ENCODE results near the gene FZR1. TPM values are rescaled to one million over a fixed set of nuclear protein-coding genes. Genes with fewer than 3 reads are reported as not detected.

The FZR1 gene
- polyA plus RNA-seq, 3 donors, result 7.7 to 44.6 (median 9.4) TPM

DNA sequence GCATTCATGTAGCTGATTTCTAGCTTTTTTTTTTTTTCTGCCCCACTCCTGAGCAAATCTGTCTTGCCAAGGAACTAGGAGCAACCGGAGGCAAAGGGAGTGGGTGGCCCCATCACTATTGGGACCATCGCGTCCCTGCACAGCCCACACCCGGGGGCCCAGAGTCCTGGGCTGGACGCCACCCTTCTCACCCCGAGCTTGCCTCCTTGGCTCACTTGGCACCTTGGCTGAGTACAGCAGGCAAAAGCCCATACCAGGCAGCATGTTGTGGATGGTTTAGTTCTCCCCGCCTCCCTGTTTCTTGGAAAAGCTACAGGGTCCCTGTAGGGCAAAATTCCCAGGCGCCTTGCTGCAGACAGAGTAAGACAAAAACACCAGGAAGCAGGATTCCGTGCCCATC lies 39.5 kb upstream of the FZR1 start:
- Histone ChIP-seq H3K9ac (ENCODE audit: insufficient read depth, low read length, poor library complexity, severe bottlenecking) (no peak overlapping the region), H3K79me2 (ENCODE audit: insufficient read depth, low read length) (no peaks in the 10 kb centered on the region), H3K9me3 (replicated peaks in 1 of 2; ENCODE audit: control insufficient read depth in 1 of 2, insufficient read depth in 1 of 2, low read length in 2 of 2) (no peaks in the 10 kb centered on the region), H2AFZ (ENCODE audit: insufficient read depth, low read depth, low read length, poor library complexity, severe bottlenecking) (no peak overlapping the region), H4K20me1 (ENCODE audit: insufficient read depth, low read length) (peaks cover 31% of the 10 kb centered on the region), H3K36me3 (replicated peaks in 1 of 2; ENCODE audit: control insufficient read depth in 1 of 2, insufficient read depth in 2 of 2, low read length in 2 of 2) (peaks cover 8 to 13% of the 10 kb centered on the region in 2 donors), H3K27ac (ENCODE audit: low read depth in 1 of 2, low read length in 2 of 2) (no peak overlapping the region), H3K4me3 (replicated peaks in 1 of 3; ENCODE audit: low read depth in 2 of 3, low read length in 3 of 3) (no peak overlapping the region), H3K27me3 (ENCODE audit: control insufficient read depth in 2 of 2, insufficient read depth in 2 of 2, low read length in 2 of 2) (no peaks in the 10 kb centered on the region), H3K4me1 (ENCODE audit: control insufficient read depth in 1 of 2, insufficient read depth in 2 of 2, low read length in 2 of 2) (no peaks in the 10 kb centered on the region), H3K4me2 (replicated peaks; ENCODE audit: extremely low read depth, low read length, poor library complexity, severe bottlenecking) (no peak overlapping the region)
- 100% methylated on average over 8 of the region's 9 CpGs for WGBS (ENCODE audit: insufficient coverage)
- peaks cover 0 to 2% (median 0%) of the 10 kb centered on the region in 7 donors for H3K9me3 Mint-ChIP-seq
- no peak for DNase-seq
- H3K4me1 Mint-ChIP-seq, result no peaks in the 10 kb centered on the region
- TF ChIP-seq CTCF (IDR thresholded peaks at IDR 0.05), result no peak
- intact Hi-C loops (cut with micrococcal nuclease), result no loop called here
- H3K27ac Mint-ChIP-seq, result no peak overlapping the region
- no peak overlapping the region for H3K4me3 Mint-ChIP-seq
- peaks cover 12 to 14% of the 10 kb centered on the region in 2 donors for H3K36me3 Mint-ChIP-seq
- H3K27me3 Mint-ChIP-seq (ENCODE audit: low read depth in 3 of 3), result peaks cover 0 to 6% (median 4%) of the 10 kb centered on the region in 3 donors

DNA sequence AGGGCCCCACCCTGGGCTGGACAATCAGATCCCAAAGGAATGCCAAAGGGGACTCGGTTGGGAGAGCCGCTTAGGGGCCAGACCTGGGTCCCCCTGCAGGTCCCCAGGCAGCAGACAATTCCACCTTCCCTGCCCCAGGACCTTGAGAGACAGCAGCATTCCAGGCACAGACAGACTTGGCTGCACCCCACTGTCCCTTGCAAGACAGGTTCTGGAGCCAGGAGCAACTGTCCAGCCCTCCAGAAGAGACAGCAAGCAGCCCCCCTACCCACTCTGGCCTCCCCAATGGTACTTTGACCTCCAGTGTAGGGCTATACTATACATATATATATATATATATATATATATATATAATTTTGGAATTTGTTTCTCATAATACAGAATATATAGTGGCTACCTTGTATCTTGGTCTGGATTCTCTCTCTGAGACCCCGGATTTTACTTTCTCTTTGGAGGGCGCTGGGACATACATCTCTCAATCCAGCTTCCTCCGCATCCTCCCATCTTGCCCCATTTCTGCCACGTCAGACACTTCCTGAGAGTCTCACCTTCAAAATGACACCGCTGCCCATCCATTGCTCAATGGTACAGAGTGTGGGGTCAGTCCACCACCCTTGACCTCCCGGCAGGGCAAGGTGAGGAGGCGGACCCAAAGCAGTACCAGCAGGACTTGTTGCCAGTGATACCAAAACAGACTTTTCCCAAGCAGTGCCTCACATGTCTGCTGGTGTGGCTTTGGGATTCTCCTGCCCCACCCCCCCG lies 38.5 kb upstream of the FZR1 start:
- Mint-ChIP-seq H3K4me3 (no peak overlapping the region), H3K27ac (no peak overlapping the region), H3K36me3 (peaks cover 8 to 10% of the 10 kb centered on the region in 2 donors), H3K4me1 (no peaks in the 10 kb centered on the region), H3K9me3 (peaks cover 0 to 2% (median 0%) of the 10 kb centered on the region in 7 donors), H3K27me3 (ENCODE audit: low read depth in 3 of 3) (peaks cover 0 to 6% (median 4%) of the 10 kb centered on the region in 3 donors)
- no peak for DNase-seq
- no peak overlapping the region for H3K27ac ChIP-seq (ENCODE audit: low read depth in 1 of 2, low read length in 2 of 2)
- intact Hi-C loops (cut with micrococcal nuclease), result no loop called here
- H3K4me3 ChIP-seq (replicated peaks in 1 of 3; ENCODE audit: low read depth in 2 of 3, low read length in 3 of 3), result no peak overlapping the region
- no peaks in the 10 kb centered on the region for H3K79me2 ChIP-seq (ENCODE audit: insufficient read depth, low read length)
- H3K9ac ChIP-seq (ENCODE audit: insufficient read depth, low read length, poor library complexity, severe bottlenecking), result no peak overlapping the region
- TF ChIP-seq CTCF (IDR thresholded peaks at IDR 0.05), result no peak
- 91% methylated on average over 7 of the region's 10 CpGs for WGBS (ENCODE audit: insufficient coverage)
- H3K36me3 ChIP-seq (replicated peaks in 1 of 2; ENCODE audit: control insufficient read depth in 1 of 2, insufficient read depth in 2 of 2, low read length in 2 of 2), result peaks cover 4 to 10% of the 10 kb centered on the region in 2 donors
- H4K20me1 ChIP-seq (ENCODE audit: insufficient read depth, low read length), result peaks cover 28% of the 10 kb centered on the region
- H3K4me1 ChIP-seq (ENCODE audit: control insufficient read depth in 1 of 2, insufficient read depth in 2 of 2, low read length in 2 of 2), result no peaks in the 10 kb centered on the region
- H3K27me3 ChIP-seq (ENCODE audit: control insufficient read depth in 2 of 2, insufficient read depth in 2 of 2, low read length in 2 of 2), result no peaks in the 10 kb centered on the region
- no peak overlapping the region for H2AFZ ChIP-seq (ENCODE audit: insufficient read depth, low read depth, low read length, poor library complexity, severe bottlenecking)
- H3K9me3 ChIP-seq (replicated peaks in 1 of 2; ENCODE audit: control insufficient read depth in 1 of 2, insufficient read depth in 1 of 2, low read length in 2 of 2), result no peaks in the 10 kb centered on the region
- no peak overlapping the region for H3K4me2 ChIP-seq (replicated peaks; ENCODE audit: extremely low read depth, low read length, poor library complexity, severe bottlenecking)

Measured in CD14-positive monocyte (primary cell).